GM23248 (cell line): ENCODE results near the gene EEF1G. TPM values are rescaled to one million over a fixed set of nuclear protein-coding genes. Genes with fewer than 3 reads are reported as not detected.

Experiments
- DNase-seq: peaks from one replicate; pipeline ENCODE4 v3.0.0-alpha.2; 2015
- H2AFZ ChIP-seq: fragments of 200-600 bp; sonication (generic); 2 replicates; pipeline ENCODE4 v1.6.1; 2016; ENCODE audit warnings: antibody characterized with exemption
- H3F3A ChIP-seq: fragments of 200-600 bp; sonication (generic); 2 replicates; pipeline ENCODE4 v1.6.1; 2016; ENCODE audit warnings: mild to moderate bottlenecking, antibody characterized with exemption, mixed run types; ENCODE audit not compliant: insufficient read depth
- H3K27ac ChIP-seq: fragments of 200-600 bp; sonication (generic); 2 replicates; pipeline ENCODE4 v1.5.1; 2016; ENCODE audit warnings: mild to moderate bottlenecking
- H3K27me3 ChIP-seq: fragments of 200-600 bp; sonication (generic); replicated peaks from 2 replicates; pipeline ENCODE4 v1.6.1; 2016; ENCODE audit warnings: mild to moderate bottlenecking; ENCODE audit not compliant: insufficient read depth
- H3K36me3 ChIP-seq: fragments of 200-600 bp; sonication (generic); 2 replicates; pipeline ENCODE4 v1.6.1; 2016; ENCODE audit warnings: low read depth, mild to moderate bottlenecking
- H3K4me1 ChIP-seq: fragments of 200-600 bp; sonication (generic); 2 replicates; pipeline ENCODE4 v1.6.1; 2016; ENCODE audit warnings: mild to moderate bottlenecking; ENCODE audit not compliant: insufficient read depth
- H3K4me2 ChIP-seq: fragments of 200-600 bp; sonication (generic); one replicate; pipeline ENCODE4 v1.6.1; 2016; ENCODE audit warnings: mild to moderate bottlenecking; ENCODE audit not compliant: unreplicated experiment
- H3K4me3 ChIP-seq: fragments of 200-600 bp; sonication (generic); 2 replicates; pipeline ENCODE4 v1.5.1; 2016; ENCODE audit warnings: mild to moderate bottlenecking
- H3K79me2 ChIP-seq: fragments of 200-600 bp; sonication (generic); 2 replicates; pipeline ENCODE4 v1.6.1; 2016; ENCODE audit warnings: mild to moderate bottlenecking; ENCODE audit not compliant: insufficient read depth
- H3K9ac ChIP-seq: fragments of 200-600 bp; sonication (generic); 2 replicates; pipeline ENCODE4 v1.6.1; 2016; ENCODE audit warnings: mild to moderate bottlenecking
- H3K9me2 ChIP-seq: fragments of 200-600 bp; sonication (generic); 2 replicates; pipeline ENCODE4 v1.6.1; 2016; ENCODE audit warnings: mixed run types, mild to moderate bottlenecking, moderate library complexity; ENCODE audit not compliant: insufficient read depth
- H3K9me3 ChIP-seq: fragments of 200-600 bp; sonication (generic); one replicate; pipeline ENCODE4 v1.6.1; 2017; ENCODE audit warnings: low read depth
- H4K20me1 ChIP-seq: fragments of 200-600 bp; sonication (generic); 2 replicates; pipeline ENCODE4 v1.6.0; 2016; ENCODE audit not compliant: insufficient read depth
- EZH2 ChIP-seq: fragments of 200-600 bp; sonication (generic); IDR thresholded peaks from 2 replicates; pipeline ENCODE4 v1.6.1; 2018; ENCODE audit warnings: antibody characterized with exemption, mild to moderate bottlenecking; ENCODE audit not compliant: insufficient read depth, poor library complexity, severe bottlenecking
- EZH2phosphoT487 ChIP-seq: fragments of 200-600 bp; sonication (generic); IDR thresholded peaks from 2 replicates; pipeline ENCODE4 v1.6.1; 2018; ENCODE audit warnings: antibody characterized with exemption, moderate library complexity, mild to moderate bottlenecking, low read depth; ENCODE audit not compliant: insufficient read depth
- WGBS, 2 experiments: methylation state at CpG; one replicate each; pipeline ENCODE4 v1.1.6; 2015 to 2017; ENCODE audit warnings: low lambda C conversion rate in 2 of 2, low coverage in 1 of 2; ENCODE audit errors: missing lambda C conversion rate in 2 of 2; 5-methylcytosine and 5-hydroxymethylcytosine counted together
- in situ Hi-C: fragments of 300-500 bp; cut with MboI; formaldehyde crosslinking; loops from 2 replicates; pipeline ENCODE4 v1.15.0; 2020
- polyA plus RNA-seq: library from polyadenylated mRNA; unstranded; fragments of >200 nt; fragmentation: Nextera tagmentation; extraction: Ambion mirVana; gene quantifications from 2 replicates; pipeline ENCODE4 v1.2.1, GENCODE V29; 2016
- total RNA-seq: library from RNA; depleted of rRNA; stranded (reverse); fragments of >200 nt; shearing (Covaris generic); gene quantifications from 2 replicates; pipeline ENCODE4 v1.2.3, GENCODE V29; 2014

EEF1G gene
- total and polyA plus RNA-seq, 2 experiments from 2014 or later = 533 to 1,677 TPM

- Histone ChIP-seq H3K79me2 (peaks cover 59% of the 10 kb centered on the region), H2AFZ (no peak overlapping the region), H3F3A (peaks cover 69% of the 10 kb centered on the region), H3K9me3 (no peaks in the 10 kb centered on the region), H3K9ac (peak overlapping the region; percentile 69), H3K36me3 (peaks cover 15% of the 10 kb centered on the region), H4K20me1 (no peaks in the 10 kb centered on the region), H3K27me3 (no peaks in the 10 kb centered on the region), H3K4me2 (peak overlapping the region; percentile 82), H3K4me3 (peak overlapping the region; percentile 35), H3K9me2 (no peaks in the 10 kb centered on the region), H3K4me1 (peaks cover 55% of the 10 kb centered on the region), H3K27ac (peak overlapping the region; percentile 90)
- WGBS, 2 experiments = 11% methylated on average over 3 to 4 of the region's 4 CpGs
- peak; percentile 49 for DNase-seq
- TF ChIP-seq EZH2 (no peak), EZH2phosphoT487 (no peak)
- in situ Hi-C loops = loop anchor here (10.0 kb wide), 1 partner anchor 161 kb away; no protein-coding TSS in a partner anchor
These were observed 18.1 kb downstream of the EEF1G start for GRCh38 chr11:62555464-62556107.

- in situ Hi-C loops = loop anchor here (10.0 kb wide), 1 partner anchor 160 kb away; no protein-coding TSS in a partner anchor
- H4K20me1 ChIP-seq = no peaks in the 10 kb centered on the region
- H3K4me3 ChIP-seq = peak overlapping the region; percentile 72
- H3K9me3 ChIP-seq = no peaks in the 10 kb centered on the region
- H3K27ac ChIP-seq = peak overlapping the region; percentile 90
- no peak overlapping the region for H2AFZ ChIP-seq
- TF ChIP-seq EZH2 = no peak
- no peak for TF ChIP-seq EZH2phosphoT487
- H3F3A ChIP-seq = peaks cover 62% of the 10 kb centered on the region
- peak overlapping the region; percentile 81 for H3K9ac ChIP-seq
- H3K9me2 ChIP-seq = no peaks in the 10 kb centered on the region
- peaks cover 10% of the 10 kb centered on the region for H3K36me3 ChIP-seq
- peaks cover 50% of the 10 kb centered on the region for H3K4me1 ChIP-seq
- H3K4me2 ChIP-seq = peak overlapping the region; percentile 95
- no peaks in the 10 kb centered on the region for H3K27me3 ChIP-seq
- peaks cover 59% of the 10 kb centered on the region for H3K79me2 ChIP-seq
- DNase-seq = no peak
- 50 to 54% methylated on average over 7 of the region's 7 CpGs for WGBS, 2 experiments
These were observed 19.1 kb downstream of the EEF1G start for GRCh38 chr11:62554387-62555167.

GRCh38 chr11:62553839-62554361 lies 19.8 kb downstream of the EEF1G start:
- Histone ChIP-seq H3K4me2 (peak overlapping the region; percentile 95), H3K4me1 (peaks cover 50% of the 10 kb centered on the region), H3F3A (peaks cover 57% of the 10 kb centered on the region), H2AFZ (peak overlapping the region; percentile 62), H3K27ac (peak overlapping the region; percentile 90), H3K9ac (peak overlapping the region; percentile 81), H3K79me2 (peaks cover 54% of the 10 kb centered on the region), H3K9me2 (no peaks in the 10 kb centered on the region), H3K4me3 (peak overlapping the region; percentile 72), H4K20me1 (no peaks in the 10 kb centered on the region), H3K27me3 (no peaks in the 10 kb centered on the region), H3K36me3 (0 out of 2 replicates have a peak, but pooled peaks cover 3% of the 10 kb centered on the region), H3K9me3 (no peaks in the 10 kb centered on the region)
- WGBS, 2 experiments = 6 to 7% methylated on average over 8 of the region's 8 CpGs
- no peak for TF ChIP-seq EZH2phosphoT487
- TF ChIP-seq EZH2 = no peak
- in situ Hi-C loops = loop anchor here (10.0 kb wide), 1 partner anchor 159 kb away; no protein-coding TSS in a partner anchor
- DNase-seq = peak; percentile 97

GRCh38 chr11:62553080-62553838 lies 20.4 kb downstream of the EEF1G start:
- WGBS, 2 experiments = 0 to 1% methylated on average over 13 to 15 of the region's 15 CpGs
- H3K36me3 ChIP-seq = no peaks in the 10 kb centered on the region
- no peaks in the 10 kb centered on the region for H3K9me2 ChIP-seq
- peak overlapping the region; percentile 95 for H3K4me2 ChIP-seq
- peak overlapping the region; percentile 72 for H3K4me3 ChIP-seq
- peak; percentile 98 for DNase-seq
- H3K79me2 ChIP-seq = peaks cover 54% of the 10 kb centered on the region
- peak overlapping the region; percentile 81 for H3K9ac ChIP-seq
- peak overlapping the region; percentile 90 for H3K27ac ChIP-seq
- H3K27me3 ChIP-seq = no peaks in the 10 kb centered on the region
- H2AFZ ChIP-seq = peak overlapping the region; percentile 62
- H3K9me3 ChIP-seq = no peaks in the 10 kb centered on the region
- H3K4me1 ChIP-seq = peaks cover 50% of the 10 kb centered on the region
- no peaks in the 10 kb centered on the region for H4K20me1 ChIP-seq
- H3F3A ChIP-seq = peaks cover 57% of the 10 kb centered on the region
- no peak for TF ChIP-seq EZH2
- no peak for TF ChIP-seq EZH2phosphoT487
- in situ Hi-C loops = loop anchor here (10.0 kb wide), 1 partner anchor 158 kb away; no protein-coding TSS in a partner anchor
